ENCODE results near the gene NBPF3.
"Not testable (repeated sequence)": the region's sequence is repeated elsewhere in the genome, so short reads cannot be mapped to it uniquely, and the experiment has no call there.

Gene NBPF3

DNA sequence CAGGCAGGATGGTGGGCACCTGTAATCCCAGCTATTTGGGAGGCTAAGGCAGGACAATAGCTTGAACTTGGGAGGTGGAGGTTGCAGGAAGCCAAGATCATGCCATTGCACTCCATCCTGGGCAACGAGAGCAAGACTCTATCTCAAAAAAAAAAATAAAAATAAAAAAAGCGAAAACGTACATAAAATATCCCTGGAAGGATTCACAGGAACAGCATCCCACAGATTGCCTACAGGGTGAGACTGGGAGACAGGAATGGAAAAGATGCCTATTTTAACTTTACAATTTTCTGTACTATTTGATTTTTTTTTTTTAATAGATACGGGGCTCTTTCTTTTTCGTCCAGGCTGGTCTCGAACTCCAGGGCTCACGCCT lies 604 bp upstream of the NBPF3 start:
- no peak for DNase-seq

DNA sequence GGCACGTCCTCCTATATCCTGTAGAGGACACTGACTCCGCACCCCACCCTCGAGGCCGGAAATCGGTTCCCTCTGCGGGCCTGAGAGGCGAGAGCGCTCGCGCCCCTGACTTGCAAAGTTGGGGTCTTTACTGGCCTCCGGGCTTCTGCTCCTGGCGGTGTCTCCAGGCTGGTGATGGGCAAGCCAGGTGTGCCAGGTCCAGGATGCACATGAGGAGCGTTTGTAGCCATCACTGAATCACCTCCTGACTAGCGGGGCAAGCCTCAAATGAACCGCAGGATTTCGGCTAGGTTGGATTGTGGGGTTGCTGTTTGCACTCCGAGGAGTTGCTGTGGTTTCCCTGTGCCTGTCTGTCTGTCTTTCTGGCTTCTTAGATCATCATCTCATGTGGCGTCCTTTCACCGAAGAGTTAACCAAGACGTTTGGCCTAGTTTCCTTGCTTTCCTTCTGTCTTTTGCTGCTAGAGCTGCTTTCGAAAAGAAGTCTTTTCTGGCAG lies 741 bp downstream of the NBPF3 start:
- not testable (repeated sequence) for DNase-seq

DNA sequence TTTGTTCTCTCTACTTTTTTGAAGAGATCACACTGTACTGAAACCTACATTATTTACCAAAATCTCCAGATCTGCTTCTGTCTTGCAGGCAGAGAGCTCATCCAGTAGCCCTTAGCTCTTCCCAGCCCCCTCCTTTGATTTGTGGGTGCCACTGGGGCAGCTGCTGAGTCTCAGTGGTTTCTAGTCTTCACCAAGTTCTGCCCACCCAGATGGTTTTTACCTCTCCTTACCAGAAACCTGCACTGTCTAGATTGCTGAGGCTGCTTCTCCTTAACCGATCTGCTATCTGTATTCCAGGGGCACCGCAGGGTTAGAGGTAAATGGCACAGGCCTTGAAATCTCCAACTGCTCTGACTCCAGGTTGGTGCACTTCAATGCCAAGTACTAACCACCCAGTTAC lies 6.7 kb downstream of the NBPF3 start:
- DNase-seq = not testable (repeated sequence)

DNA sequence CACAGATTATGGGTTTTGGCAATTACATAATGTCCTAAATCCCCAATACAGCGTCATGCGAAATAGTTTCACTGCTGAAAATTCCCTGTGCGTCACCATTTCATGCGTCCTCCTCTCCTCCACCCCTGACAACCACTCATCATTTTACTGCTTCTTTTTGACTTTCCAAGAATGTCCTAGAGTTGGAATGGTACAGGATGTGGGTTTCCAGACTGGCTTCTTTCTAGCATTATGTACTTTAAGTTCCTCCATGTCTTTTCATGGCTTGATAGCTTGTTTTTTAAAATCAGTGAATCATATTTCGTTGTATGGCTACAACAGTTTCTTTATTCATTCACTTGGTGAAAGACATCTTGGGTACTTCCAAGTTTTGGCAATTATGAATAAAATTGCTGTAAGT lies 7.4 kb downstream of the NBPF3 start:
- DNase-seq = no peak

DNA sequence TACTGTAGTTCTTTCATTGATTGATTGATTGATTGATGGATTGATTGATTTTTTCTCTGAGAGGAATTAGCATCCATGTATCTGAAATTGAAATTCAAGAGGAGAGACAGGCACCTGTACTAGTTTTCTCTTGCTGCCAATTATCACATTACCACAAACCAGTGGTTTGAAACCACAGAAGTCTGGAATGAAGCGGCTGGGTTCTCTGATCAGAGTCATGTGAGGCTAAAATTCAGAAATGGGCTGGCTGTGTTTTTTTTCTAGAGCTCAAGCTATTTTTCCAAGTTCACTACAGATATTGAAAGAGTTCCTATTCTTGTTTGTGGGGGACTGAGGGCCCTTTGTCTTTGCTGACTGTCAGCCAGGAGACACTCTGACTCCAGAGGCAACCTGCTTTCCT lies 10.0 kb downstream of the NBPF3 start:
- no peak for DNase-seq

DNA sequence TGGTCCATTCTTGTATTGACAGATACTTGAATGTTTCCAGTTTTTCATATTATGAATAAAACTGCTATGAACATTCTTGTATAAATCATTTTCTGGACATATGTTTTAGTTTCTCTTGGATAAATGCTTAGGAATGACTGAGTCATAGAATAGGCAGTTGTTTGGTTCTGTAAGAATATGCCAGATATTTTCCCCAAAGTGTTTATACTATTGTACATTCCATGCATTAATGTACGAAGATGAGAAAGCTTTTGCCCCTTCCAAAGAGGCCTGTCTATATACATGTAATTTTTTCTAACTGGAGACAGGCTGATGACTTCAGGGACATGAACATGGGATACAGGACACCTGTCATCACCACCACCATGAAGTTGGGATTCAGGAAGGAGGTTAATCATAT lies 11.3 kb downstream of the NBPF3 start:
- no peak for DNase-seq

DNA sequence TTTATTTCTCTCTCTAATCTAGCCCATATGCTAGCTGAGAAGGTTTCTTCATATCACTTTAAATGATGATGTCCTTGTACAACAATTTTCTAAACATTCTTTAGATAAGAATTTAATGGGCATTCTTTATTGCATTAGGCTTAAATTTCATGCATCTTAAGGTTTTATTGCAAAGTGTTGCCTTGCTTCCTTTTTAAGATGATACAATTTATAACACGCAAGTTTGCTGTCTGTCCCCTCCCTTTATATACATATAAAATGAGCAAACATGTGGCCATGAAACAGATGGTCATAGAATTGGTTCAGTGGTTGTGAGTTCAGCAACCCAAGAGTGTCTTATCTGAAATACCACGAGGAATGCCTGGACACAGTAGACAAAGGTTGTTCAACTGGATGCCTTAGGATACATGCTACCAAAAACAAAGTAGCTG lies 12.1 kb downstream of the NBPF3 start:
- no peak for DNase-seq

DNA sequence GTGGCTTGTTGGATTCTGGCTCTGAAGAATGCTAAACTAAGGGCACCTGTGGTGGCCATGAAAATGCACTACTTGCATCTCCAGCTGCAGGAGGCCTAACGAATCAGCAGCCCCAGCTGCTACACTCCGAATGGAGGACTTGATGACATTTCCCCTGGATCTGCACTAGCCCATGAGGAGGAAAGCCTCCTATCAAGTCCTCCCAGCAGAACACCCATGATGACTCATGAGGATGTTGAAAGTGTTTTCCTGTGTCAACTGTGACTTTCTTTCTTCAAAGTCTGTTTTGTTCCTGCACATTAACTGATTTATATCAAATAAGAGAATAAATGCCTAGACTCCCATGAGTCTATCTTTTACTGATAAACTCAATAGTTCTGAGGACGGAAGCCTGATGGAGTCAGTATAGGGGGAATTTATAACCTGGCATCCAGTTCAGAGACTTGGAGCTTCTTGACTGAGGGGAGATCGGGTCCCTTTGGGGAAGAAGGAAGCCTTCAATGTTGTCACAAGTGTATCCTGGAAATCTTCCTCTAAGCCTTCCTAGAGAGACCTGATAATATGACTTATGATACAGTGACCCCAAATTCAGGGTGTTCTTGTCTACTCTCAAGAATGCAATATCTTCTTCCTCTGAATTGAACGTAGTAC lies 14.2 kb downstream of the NBPF3 start:
- peak; percentile 64 to 68 for DNase-seq

DNA sequence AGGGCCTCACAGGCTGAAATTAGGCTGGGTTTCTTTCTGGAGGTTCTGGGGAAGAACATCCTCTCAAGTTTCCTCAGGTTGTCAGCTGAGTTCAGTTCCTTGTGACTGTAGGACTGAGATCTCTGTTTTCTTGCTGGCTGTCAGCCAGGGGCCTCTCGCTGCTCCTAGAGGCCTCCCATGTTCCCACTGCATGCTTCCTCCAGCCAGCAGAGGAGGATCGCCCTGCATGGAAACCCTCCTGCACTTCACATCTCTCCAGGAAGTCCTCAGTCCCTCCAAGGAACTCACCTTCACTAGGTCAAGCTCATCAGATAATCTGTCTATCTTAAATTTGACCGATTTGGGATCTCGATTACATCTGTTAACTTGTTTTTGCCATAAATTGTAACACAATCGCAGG lies 15.0 kb downstream of the NBPF3 start:
- DNase-seq = not testable (repeated sequence)

DNA sequence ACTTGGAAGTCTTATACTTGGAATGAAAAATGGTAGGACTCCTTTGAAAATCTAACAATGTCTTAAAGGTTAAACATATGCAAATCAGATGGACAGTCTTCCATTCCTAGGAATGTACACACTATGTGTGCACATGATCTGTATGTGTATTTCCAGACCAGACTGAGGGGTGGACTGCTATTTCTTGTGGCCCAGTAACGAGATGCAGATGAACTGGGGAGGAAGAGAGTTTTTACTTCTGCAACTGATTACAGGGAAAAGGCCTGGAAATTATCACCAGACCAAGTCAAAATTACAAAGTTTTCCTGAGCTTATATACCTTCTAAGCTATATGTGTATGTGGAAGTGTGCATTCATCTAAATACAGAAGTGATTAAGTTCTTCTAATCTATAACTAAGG lies 17.7 kb downstream of the NBPF3 start:
- no peak for DNase-seq

DNA sequence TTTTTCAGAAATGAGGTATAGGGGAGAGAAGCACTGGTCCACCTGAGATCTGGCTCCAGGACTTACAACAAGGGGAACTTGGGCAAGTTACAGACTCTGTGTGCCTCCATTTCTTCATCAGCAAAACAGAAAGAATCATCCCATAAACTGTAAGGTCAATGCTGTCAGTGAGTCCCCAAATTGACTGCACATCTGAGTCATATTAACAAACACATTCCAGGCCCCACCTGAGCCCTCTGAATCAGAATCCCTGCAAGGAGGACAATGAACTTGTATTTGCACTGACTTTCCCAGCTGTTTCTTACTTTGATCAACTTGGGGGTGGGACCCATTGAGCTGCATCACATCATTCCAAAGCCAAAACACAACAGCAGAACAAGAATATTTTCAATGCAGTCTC lies 25.2 kb downstream of the NBPF3 start:
- not testable (repeated sequence) for DNase-seq

DNA sequence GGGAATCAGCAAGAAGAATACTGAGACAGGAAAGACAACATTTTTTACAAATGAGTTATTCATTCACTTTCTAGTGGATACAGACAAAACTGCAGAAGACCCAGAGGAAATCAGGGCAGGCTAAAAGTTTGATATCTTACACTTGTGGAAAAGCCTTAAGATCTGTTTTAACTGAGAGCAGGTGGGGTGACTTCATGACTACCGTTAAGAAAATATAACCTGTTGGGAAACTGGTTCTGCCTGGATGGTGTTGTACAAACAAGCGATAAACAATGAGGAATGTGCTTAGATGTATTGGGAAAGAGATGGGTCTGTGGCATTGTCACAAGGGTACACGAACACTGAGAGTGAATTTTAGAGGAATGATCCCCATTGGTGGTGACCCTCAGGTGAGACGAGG lies 28.0 kb downstream of the NBPF3 start:
- DNase-seq = not testable (repeated sequence)

DNA sequence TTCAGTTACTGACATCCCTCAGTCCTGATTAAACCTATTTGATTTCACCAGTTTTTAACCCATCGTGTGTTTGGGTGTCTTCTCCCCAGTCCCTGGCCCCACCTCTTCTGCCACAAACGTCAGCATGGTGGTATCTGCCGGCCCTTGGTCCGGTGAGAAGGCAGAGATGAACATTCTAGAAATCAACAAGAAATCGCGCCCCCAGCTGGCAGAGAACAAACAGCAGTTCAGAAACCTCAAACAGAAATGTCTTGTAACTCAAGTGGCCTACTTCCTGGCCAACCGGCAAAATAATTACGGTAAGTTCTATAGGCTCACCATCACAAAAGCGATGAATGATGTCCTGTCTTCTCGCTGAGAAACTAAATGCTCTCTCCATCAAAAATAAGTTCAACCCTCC lies 28.7 kb downstream of the NBPF3 start:
- DNase-seq = peak; percentile 55 to 60

DNA sequence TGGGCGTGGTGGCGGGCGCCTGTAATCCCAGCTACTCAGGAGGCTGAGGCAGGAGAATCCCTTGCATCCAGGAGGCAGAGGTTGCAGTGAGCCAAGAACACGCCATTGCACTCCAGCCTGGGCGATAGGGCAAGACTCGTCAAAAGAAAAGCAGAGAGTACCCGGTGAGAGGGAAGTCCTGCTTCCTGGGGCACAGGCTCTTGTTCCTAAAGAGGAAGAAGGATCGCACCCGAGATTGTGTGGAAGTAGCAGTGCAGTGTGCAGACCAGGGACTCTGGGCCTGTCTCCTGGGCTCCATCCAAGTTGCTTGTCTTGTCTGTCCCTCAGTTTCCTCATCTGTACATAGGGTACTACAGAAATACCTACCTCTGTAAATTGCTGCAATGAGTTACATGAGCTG lies 29.6 kb downstream of the NBPF3 start:
- DNase-seq = peak; percentile 12 to 26

DNA sequence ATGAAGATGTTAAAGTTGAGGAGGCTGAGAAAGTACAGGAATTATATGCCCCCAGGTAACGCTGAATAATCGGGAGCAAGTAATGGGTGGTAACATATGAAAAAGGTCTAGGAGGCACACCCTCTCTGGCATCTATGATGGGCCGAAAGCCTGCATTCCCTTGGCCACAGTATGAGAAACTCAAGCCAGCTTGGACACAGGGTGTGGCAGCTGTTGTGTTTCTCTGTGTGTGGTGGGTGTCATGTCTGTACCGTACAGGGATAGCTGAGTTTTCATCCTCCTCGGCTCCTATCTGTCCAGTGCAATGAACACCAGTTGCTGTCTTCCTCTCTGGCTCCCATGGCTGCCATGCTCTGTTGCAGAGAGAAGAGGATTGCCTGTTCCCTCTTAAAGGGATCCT lies 32.9 kb downstream of the NBPF3 start:
- no peak for DNase-seq

DNA sequence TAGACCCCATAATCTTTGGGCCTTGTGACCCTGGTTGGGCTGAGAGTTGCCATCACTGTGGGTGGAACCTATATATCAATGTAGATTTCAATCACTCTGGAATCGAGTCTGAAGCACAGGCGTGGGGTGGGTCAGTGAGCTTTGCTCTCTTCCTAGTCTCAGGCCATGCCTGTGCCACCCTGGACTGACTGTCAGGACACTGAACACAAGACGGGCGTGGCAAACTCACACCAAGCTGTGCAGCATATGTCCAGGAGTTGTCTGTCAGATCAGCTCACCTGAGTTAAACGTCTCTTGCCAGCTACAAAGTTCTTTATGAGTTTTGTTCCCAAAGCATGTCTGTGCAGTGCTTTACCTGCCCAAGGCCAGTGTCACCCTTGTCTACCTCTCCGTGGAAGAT lies 38.4 kb downstream of the NBPF3 start:
- no peak for DNase-seq

DNA sequence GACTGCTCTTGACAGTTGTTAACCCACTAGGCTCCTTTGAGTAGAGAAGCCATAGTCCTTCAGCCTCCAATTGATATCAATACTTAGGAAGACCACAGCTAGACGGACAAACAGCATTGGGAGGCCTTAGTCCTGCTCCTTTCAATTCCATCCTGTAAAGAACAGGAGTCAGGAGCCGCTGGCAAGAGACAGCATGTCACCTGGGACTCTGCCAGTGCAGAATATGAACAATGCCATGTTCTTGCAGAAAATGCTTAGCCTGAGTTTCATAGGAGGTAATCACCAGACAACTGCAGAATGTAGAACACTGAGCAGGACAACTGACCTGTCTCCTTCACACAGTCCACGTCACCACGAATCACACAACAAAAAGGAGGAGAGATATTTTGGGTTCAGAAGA lies 43.9 kb downstream of the NBPF3 start:
- DNase-seq = not testable (repeated sequence)

DNA sequence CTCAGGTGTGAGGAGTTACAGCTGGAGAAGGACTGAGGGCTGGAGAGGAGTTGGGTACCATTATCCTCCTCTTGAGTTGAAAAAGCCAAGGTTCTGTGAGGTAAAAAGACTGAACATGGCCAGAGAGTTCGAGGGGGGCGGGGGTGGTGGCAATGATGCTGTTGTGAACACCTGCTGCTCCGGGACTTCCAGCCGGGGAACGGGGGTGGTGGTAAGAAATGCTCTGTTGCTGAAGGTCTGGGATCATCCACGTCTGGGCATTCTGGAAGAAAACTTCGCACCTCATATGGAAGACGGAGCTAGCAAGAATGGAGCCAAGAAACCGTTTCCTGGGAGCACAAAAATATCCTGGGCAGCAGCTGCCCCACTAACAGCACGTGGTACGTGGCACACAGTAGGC lies 49.2 kb downstream of the NBPF3 start:
- no peak for DNase-seq

DNA sequence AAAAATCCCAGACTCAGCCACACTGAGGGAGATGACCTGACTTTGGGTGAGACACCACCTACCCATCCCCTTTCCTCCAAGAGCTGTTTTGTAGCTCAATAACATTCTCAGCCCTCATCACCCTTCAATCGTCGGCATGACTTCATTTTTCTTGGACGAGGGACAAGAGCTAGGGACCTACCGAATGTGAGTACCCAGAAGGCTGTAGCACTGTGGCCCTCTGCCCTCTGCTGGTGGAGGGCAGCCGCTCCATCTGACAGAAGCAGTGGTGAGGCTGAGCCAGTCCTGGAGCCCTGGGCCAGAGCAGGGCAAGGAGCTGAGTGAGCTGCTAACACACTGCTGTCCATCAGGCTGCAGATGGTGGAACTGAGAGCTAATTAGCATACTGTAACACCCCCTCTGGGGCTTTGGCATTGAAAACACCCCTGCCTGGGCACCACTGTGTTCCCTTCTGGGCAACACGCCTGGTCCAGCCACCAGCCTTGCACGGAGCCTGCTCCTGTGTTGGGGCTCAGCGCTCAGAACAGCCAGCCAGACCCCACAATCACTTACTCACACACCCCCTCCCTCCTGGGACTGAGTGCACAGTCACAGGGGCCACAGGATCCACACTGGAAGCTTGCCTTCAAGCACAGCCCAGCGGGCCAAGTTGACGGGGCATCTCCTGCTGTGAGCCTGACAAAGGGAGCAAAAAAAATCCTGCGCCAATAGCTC lies 51.0 kb downstream of the NBPF3 start:
- DNase-seq = peak in 1 of 2 experiments; percentile 18

DNA sequence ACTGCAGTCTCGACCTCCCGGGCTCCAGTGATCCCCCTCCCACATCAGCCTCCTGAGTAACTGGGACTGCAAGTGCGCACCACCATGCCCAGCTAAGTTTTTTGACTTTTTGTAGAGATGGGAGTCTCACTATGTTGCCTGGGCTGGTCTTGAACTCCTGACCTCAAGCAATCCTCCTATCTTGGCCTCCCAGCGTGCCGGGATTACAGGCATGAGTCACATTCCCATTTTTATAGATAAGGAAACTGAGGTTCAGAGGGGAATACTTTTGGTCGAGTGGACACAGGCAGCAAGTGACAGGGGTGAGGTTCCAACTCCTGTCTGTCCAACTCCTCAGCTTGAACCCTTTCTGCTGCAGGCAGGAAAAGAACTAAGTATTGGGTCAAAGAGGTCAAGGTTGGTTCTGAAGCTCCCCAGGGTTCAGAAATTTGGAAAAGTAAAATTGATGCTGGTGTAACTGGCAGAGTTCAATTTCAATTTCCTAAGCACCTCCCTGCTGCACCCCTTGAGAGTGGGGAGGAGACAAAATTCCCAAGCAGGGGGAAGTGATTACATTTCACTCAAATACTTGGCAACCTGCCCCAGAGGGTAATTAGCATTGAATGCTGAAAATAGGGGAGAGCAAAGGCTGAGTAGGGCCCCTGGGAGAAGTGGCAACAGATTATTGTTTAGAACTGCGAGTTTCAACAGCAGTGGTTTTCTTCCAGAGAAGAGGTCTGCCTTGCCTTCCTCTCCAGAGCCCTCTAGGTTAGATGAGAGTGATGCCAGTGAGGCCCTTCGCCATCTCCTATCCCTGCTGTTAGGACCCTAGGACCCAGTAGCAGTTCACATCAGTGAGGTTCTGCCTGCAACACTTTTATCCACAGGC lies 51.8 kb downstream of the NBPF3 start:
- DNase-seq = no peak

DNA sequence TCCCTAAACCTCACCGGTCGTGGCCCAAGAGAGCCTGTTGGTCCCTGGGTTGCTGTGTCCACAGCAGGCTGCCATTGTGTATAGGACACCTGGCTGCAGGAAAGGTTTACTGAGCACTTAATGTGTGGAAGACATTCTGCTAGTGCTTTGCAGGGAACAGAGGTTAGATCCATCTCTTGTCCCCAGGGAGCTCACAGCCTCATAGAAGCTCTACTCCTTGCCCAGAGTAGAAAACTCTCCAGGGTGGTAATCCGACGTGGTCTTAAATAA lies 52.4 kb downstream of the NBPF3 start:
- DNase-seq = no peak

DNA sequence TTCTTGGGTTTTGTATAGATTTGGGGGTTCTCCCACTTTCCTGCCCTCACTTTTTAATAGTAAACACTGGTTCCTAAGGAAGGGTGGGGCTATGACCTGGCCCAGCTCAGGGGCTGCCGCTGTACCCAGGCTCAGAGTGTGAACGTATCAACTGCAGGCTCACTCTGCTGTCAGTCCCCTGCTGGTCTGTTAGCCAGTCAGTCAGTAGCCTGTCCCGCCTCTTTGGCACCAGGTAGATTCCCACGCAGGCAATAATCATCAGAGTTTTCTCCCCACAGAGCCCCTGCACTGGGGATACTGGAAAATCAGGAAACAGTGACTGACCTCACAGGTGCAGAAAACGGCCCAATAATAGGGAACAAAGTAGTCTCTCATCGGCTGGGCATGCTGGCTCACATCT lies 54.3 kb downstream of the NBPF3 start:
- no peak for DNase-seq

DNA sequence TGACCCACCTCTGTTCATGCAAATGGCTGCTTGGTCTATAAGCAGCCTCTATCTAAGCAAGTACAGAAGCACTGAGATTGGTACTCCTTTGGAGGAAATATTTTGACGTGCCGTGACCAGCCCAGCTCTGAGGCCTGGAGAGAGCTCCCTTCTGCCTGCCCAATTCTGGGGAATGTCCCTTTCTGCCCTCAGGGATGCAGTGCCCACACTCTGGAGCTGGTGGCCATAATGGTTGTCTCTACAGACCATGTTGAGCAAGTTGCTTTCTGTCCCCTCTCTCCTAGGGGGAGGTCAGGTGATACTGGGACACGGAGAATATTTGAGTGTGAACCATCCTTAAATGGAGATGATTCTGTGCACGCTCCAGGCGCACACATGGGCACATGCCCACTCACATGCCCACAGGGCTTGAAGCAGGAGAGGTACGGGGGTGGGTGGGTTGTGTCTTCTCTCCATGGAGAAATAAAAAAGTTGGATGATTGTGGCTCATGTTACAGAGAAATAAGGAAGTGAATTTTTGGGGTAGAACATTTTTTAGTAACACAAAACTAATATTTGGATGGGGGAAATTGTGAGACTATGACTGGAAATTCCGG lies 55.4 kb downstream of the NBPF3 start:
- DNase-seq = no peak

DNA sequence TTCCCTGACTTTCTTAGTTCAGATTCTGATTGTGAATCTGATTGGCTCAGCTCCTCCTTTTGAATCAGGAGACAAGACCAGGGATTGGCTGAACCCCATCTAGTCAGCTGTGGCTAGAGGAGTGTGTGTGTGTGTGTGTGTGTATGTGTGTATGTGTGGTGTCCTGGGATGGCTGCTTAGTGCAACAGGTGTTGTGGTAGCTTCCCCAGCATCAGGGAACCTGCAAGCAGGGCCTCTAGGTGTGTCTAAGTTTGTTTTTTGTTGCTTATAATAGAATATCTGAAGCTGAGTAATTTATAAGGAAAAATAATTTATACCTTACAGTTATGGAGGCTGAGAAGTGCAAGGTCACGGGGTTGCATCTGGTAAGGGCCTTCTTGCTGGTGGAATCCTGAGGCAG lies 56.1 kb downstream of the NBPF3 start:
- no peak for DNase-seq

Data from Kasumi-1 (cell line).